ENCODE results near the gene CLIC3. TPM values are rescaled to one million over a fixed set of nuclear protein-coding genes. Genes with fewer than 3 reads are reported as not detected.

Gene CLIC3
- total RNA-seq, 2 experiments from 2014 or later: 2.1 to 2.8 TPM

GRCh38 chr9:136997830-136998234 lies 1.5 kb upstream of the CLIC3 start:
- H3K36me3 Mint-ChIP-seq (ENCODE audit: low read depth): peaks cover 8% of the 10 kb centered on the region
- peak overlapping the region; percentile 70 for H3K4me3 Mint-ChIP-seq
- peaks cover 77% of the 10 kb centered on the region for H3K4me1 ChIP-seq (ENCODE audit: insufficient read depth, low read length)
- no peaks in the 10 kb centered on the region for H3K9me3 ChIP-seq (ENCODE audit: control insufficient read depth in 1 of 2, insufficient read depth in 1 of 2, low read length in 2 of 2)
- CTCF ChIA-PET: no interaction called here
- H3K27ac ChIP-seq (ENCODE audit: low read depth in 1 of 2, low read length in 2 of 2): peak overlapping the region in 1 of 2 donors; percentile 15
- peaks cover 10% of the 10 kb centered on the region for H3K27me3 Mint-ChIP-seq
- ATAC-seq (ENCODE audit: poor library complexity): peak; percentile 16
- peaks cover 10% of the 10 kb centered on the region for H3K36me3 ChIP-seq (ENCODE audit: insufficient read depth, low read length)
- peak overlapping the region; percentile 87 for H3K27ac Mint-ChIP-seq
- H3K27me3 ChIP-seq (ENCODE audit: control insufficient read depth in 1 of 2, insufficient read depth in 2 of 2, low read length in 2 of 2): peaks cover 0 to 4% of the 10 kb centered on the region in 2 experiments
- TF ChIP-seq CTCF (IDR thresholded peaks at IDR 0.05): no peak
- POLR2A ChIA-PET: no interaction called here
- peak in 6 of 14 experiments; percentile 20 to 85 (median 50) for DNase-seq
- H3K4me3 ChIP-seq (ENCODE audit: low read length): peak overlapping the region; percentile 10
- no peaks in the 10 kb centered on the region for H3K9me3 Mint-ChIP-seq
- peaks cover 39% of the 10 kb centered on the region for H3K4me1 Mint-ChIP-seq (ENCODE audit: low read depth)
- intact Hi-C loops (cut with DNase I, micrococcal nuclease): no loop called here

- H3K27ac ChIP-seq (ENCODE audit: low read depth in 1 of 2, low read length in 2 of 2): peak overlapping the region in 1 of 2 donors; percentile 15
- POLR2A ChIA-PET: interaction anchor here (1.0 kb wide), 1 partner anchor 244 kb away, joined by 3 read pairs; the partner anchor contains the start of gene TUBB4B
- peaks cover 8% of the 10 kb centered on the region for H3K36me3 Mint-ChIP-seq (ENCODE audit: low read depth)
- peak overlapping the region; percentile 10 for H3K4me3 ChIP-seq (ENCODE audit: low read length)
- H3K4me1 Mint-ChIP-seq (ENCODE audit: low read depth): peaks cover 42% of the 10 kb centered on the region
- peak overlapping the region; percentile 70 for H3K4me3 Mint-ChIP-seq
- peaks cover 10% of the 10 kb centered on the region for H3K27me3 Mint-ChIP-seq
- TF ChIP-seq CTCF (IDR thresholded peaks at IDR 0.05): no peak
- peaks cover 0 to 4% of the 10 kb centered on the region in 2 experiments for H3K27me3 ChIP-seq (ENCODE audit: control insufficient read depth in 1 of 2, insufficient read depth in 2 of 2, low read length in 2 of 2)
- peaks cover 10% of the 10 kb centered on the region for H3K36me3 ChIP-seq (ENCODE audit: insufficient read depth, low read length)
- H3K4me1 ChIP-seq (ENCODE audit: insufficient read depth, low read length): peaks cover 81% of the 10 kb centered on the region
- CTCF ChIA-PET: interaction anchor here (1.8 kb wide), 1 partner anchor 38 kb away, joined by 9 read pairs; no protein-coding TSS in a partner anchor
- ATAC-seq (ENCODE audit: poor library complexity) (no peak), DNase-seq (peak in 1 of 14 experiments; percentile 53)
- no peaks in the 10 kb centered on the region for H3K9me3 Mint-ChIP-seq
- H3K9me3 ChIP-seq (ENCODE audit: control insufficient read depth in 1 of 2, insufficient read depth in 1 of 2, low read length in 2 of 2): no peaks in the 10 kb centered on the region
- H3K27ac Mint-ChIP-seq: peak overlapping the region; percentile 87
- intact Hi-C loops (cut with DNase I, micrococcal nuclease): no loop called here
Observed at GRCh38 chr9:136997371-136997770, 1.0 kb upstream of the CLIC3 start.

GRCh38 chr9:136995772-136996311 lies 526 bp downstream of the CLIC3 start:
- ATAC-seq (ENCODE audit: poor library complexity) (no peak), DNase-seq (no peak)
- no peak for TF ChIP-seq CTCF (IDR thresholded peaks at IDR 0.05)
- Histone ChIP-seq H3K9me3 (ENCODE audit: control insufficient read depth in 1 of 2, insufficient read depth in 1 of 2, low read length in 2 of 2) (no peaks in the 10 kb centered on the region), H3K27ac (ENCODE audit: low read depth in 1 of 2, low read length in 2 of 2) (no peak overlapping the region), H3K4me1 (ENCODE audit: insufficient read depth, low read length) (peaks cover 87% of the 10 kb centered on the region), H3K4me3 (ENCODE audit: low read length) (peak overlapping the region; percentile 41), H3K27me3 (ENCODE audit: control insufficient read depth in 1 of 2, insufficient read depth in 2 of 2, low read length in 2 of 2) (peaks cover 0 to 4% of the 10 kb centered on the region in 2 experiments), H3K36me3 (ENCODE audit: insufficient read depth, low read length) (peaks cover 10% of the 10 kb centered on the region)
- ChIA-PET POLR2A (interaction anchor here (1.0 to 1.3 kb wide), 4 partner anchors 33 to 203 kb away, joined by 3 to 4 read pairs (median 4); partner anchors contain the start of gene FBXW5), CTCF (interaction anchor here (1.1 to 1.8 kb wide), 4 partner anchors 33 to 154 kb away, joined by 3 to 9 read pairs (median 6); partner anchors contain the start of genes AJM1 and FBXW5)
- Mint-ChIP-seq H3K27ac (peak overlapping the region; percentile 71), H3K4me3 (peak overlapping the region; percentile 62), H3K4me1 (ENCODE audit: low read depth) (peaks cover 50% of the 10 kb centered on the region), H3K27me3 (peaks cover 10% of the 10 kb centered on the region), H3K9me3 (no peaks in the 10 kb centered on the region), H3K36me3 (ENCODE audit: low read depth) (peaks cover 8% of the 10 kb centered on the region)
- intact Hi-C loops (cut with DNase I, micrococcal nuclease): no loop called here

Data from CD4-positive, alpha-beta T cell (primary cell).